ENCODE measurements around the gene TP63. TPM values are rescaled to one million over a fixed set of nuclear protein-coding genes. Genes with fewer than 3 reads are reported as not detected.

TP63 gene
- total RNA-seq, 1 donor = 0.43 TPM

- H3K4me3 ChIP-seq (ENCODE audit: low read depth, low read length) = no peak overlapping the region
- no peak for DNase-seq (ENCODE audit: low read depth)
- no peak for TF ChIP-seq CTCF (IDR thresholded peaks at IDR 0.05; ENCODE audit: insufficient read depth, low read depth, low read length)
Observed at GRCh38 chr3:189834462-189834861, 203.3 kb downstream of the TP63 start.

- TF ChIP-seq CTCF (IDR thresholded peaks at IDR 0.05; ENCODE audit: insufficient read depth, low read depth, low read length) = no peak
- no peak for DNase-seq (ENCODE audit: low read depth)
Observed at GRCh38 chr3:189836795-189837194, 205.6 kb downstream of the TP63 start.

GRCh38 chr3:189838291-189838690 is 207.1 kb downstream of the TP63 start:
- no peak for DNase-seq (ENCODE audit: low read depth)
- no peak overlapping the region for H3K4me3 ChIP-seq (ENCODE audit: low read depth, low read length)
- no peak for TF ChIP-seq CTCF (IDR thresholded peaks at IDR 0.05; ENCODE audit: insufficient read depth, low read depth, low read length)

More at GRCh38 chr3:189836795-189837194, 205.6 kb downstream of the TP63 start:
- H3K4me3 ChIP-seq (ENCODE audit: low read depth, low read length) = no peak overlapping the region

- no peak overlapping the region for H3K4me3 ChIP-seq (ENCODE audit: low read depth, low read length)
- DNase-seq (ENCODE audit: low read depth) = peak; percentile 50
- TF ChIP-seq CTCF (IDR thresholded peaks at IDR 0.05; ENCODE audit: insufficient read depth, low read depth, low read length) = no peak
Observed at GRCh38 chr3:189839576-189839975, 208.4 kb downstream of the TP63 start.

- H3K4me3 ChIP-seq (ENCODE audit: low read depth, low read length) = no peak overlapping the region
Observed at GRCh38 chr3:189841473-189842205, 210.4 kb downstream of the TP63 start.

GRCh38 chr3:189842681-189843602 is 211.8 kb downstream of the TP63 start:
- no peak for DNase-seq (ENCODE audit: low read depth)
- TF ChIP-seq CTCF (IDR thresholded peaks at IDR 0.05; ENCODE audit: insufficient read depth, low read depth, low read length) = no peak
- no peak overlapping the region for H3K4me3 ChIP-seq (ENCODE audit: low read depth, low read length)

More at GRCh38 chr3:189841473-189842205, 210.4 kb downstream of the TP63 start:
- DNase-seq (ENCODE audit: low read depth) = no peak
- TF ChIP-seq CTCF (IDR thresholded peaks at IDR 0.05; ENCODE audit: insufficient read depth, low read depth, low read length) = no peak

Data from fibroblast of villous mesenchyme (primary cell).